Astrocyte (in vitro differentiated cells and primary cell): ENCODE measurements around the gene WWTR1. TPM values are rescaled to one million over a fixed set of nuclear protein-coding genes. Genes with fewer than 3 reads are reported as not detected.

Experiments
- DNase-seq: peaks from one replicate; pipeline ENCODE4 v3.0.0-alpha.2; 2010; ENCODE audit warnings: low read depth
- FAIRE-seq: peaks from 2 replicates; lab custom pipeline; 2011; peaks lifted over from hg19 to GRCh38; lab: Jason Lieb, UNC
- H2AFZ ChIP-seq: 2 replicates; pipeline ENCODE4 v1.6.0; 2012; ENCODE audit warnings: low read depth, low read length, inconsistent platforms
- H3K27ac ChIP-seq: 2 replicates; pipeline ENCODE4 v1.5.1; 2011; ENCODE audit warnings: low read depth, low read length, inconsistent platforms
- H3K27me3 ChIP-seq: 2 replicates; pipeline ENCODE4 v1.6.0; 2011; ENCODE audit warnings: low read length, inconsistent platforms; ENCODE audit not compliant: insufficient read depth
- H3K36me3 ChIP-seq: 2 replicates; pipeline ENCODE4 v1.5.1; 2011; ENCODE audit warnings: low read length, inconsistent platforms; ENCODE audit not compliant: insufficient read depth
- H3K4me1 ChIP-seq: 2 replicates; pipeline ENCODE4 v1.5.1; 2011; ENCODE audit warnings: low read length, inconsistent platforms; ENCODE audit not compliant: insufficient read depth
- H3K4me2 ChIP-seq: 2 replicates; pipeline ENCODE4 v1.6.0; 2012; ENCODE audit warnings: low read length, inconsistent platforms
- H3K4me3 ChIP-seq: 2 replicates; pipeline ENCODE4 v1.5.1; 2011; ENCODE audit warnings: low read depth, mild to moderate bottlenecking, low read length, inconsistent platforms; ENCODE audit not compliant: insufficient read depth
- H3K79me2 ChIP-seq: 2 replicates; pipeline ENCODE4 v1.6.0; 2012; ENCODE audit warnings: mild to moderate bottlenecking, low read length, inconsistent platforms; ENCODE audit not compliant: insufficient read depth
- H3K9ac ChIP-seq: 2 replicates; pipeline ENCODE4 v1.6.0; 2012; ENCODE audit warnings: mild to moderate bottlenecking, low read length, inconsistent platforms
- H3K9me3 ChIP-seq: 2 replicates; pipeline ENCODE4 v1.5.1; 2012; ENCODE audit warnings: low read depth, mild to moderate bottlenecking, low read length, inconsistent platforms; ENCODE audit not compliant: insufficient read depth
- H4K20me1 ChIP-seq: 2 replicates; pipeline ENCODE4 v1.6.0; 2012; ENCODE audit warnings: low read length, inconsistent platforms; ENCODE audit not compliant: insufficient read depth
- H3K27ac Mint-ChIP-seq: one replicate; pipeline ENCODE4 v1.8.0; 2021; ENCODE audit warnings: mild to moderate bottlenecking, mixed read lengths; ENCODE audit not compliant: unreplicated experiment
- H3K27me3 Mint-ChIP-seq: one replicate; pipeline ENCODE4 v1.8.0; 2021; ENCODE audit warnings: low read depth, mixed read lengths; ENCODE audit not compliant: unreplicated experiment
- H3K36me3 Mint-ChIP-seq: one replicate; pipeline ENCODE4 v1.8.0; 2021; ENCODE audit warnings: low read depth, mixed read lengths; ENCODE audit not compliant: unreplicated experiment
- H3K4me1 Mint-ChIP-seq: one replicate; pipeline ENCODE4 v1.8.0; 2021; ENCODE audit warnings: low read depth, mixed read lengths; ENCODE audit not compliant: unreplicated experiment
- H3K4me3 Mint-ChIP-seq: one replicate; pipeline ENCODE4 v1.8.0; 2021; ENCODE audit warnings: mild to moderate bottlenecking, moderate library complexity, mixed read lengths; ENCODE audit not compliant: unreplicated experiment
- H3K9me3 Mint-ChIP-seq: one replicate; pipeline ENCODE4 v1.8.0; 2021; ENCODE audit warnings: mild to moderate bottlenecking, mixed read lengths; ENCODE audit not compliant: unreplicated experiment
- EZH2 ChIP-seq: IDR thresholded peaks from 2 replicates; pipeline ENCODE4 v1.6.1; 2012; ENCODE audit warnings: mild to moderate bottlenecking, low read length, inconsistent platforms; ENCODE audit not compliant: insufficient read depth
- total RNA-seq: library from RNA; stranded (reverse); gene quantifications from 2 replicates; pipeline ENCODE4 v1.2.1, GENCODE V29; 2021
- TF ChIP-seq, protein P1 (sequence below): IDR thresholded peaks from 2 replicates; pipeline ENCODE4 v1.5.1; 2011; ENCODE audit warnings: low read depth, mild to moderate bottlenecking, inconsistent platforms, low read length, moderate library complexity; ENCODE audit not compliant: insufficient read depth

The WWTR1 gene
- total RNA-seq, 1 donor from 2014 or later = 94.3 TPM

DNA sequence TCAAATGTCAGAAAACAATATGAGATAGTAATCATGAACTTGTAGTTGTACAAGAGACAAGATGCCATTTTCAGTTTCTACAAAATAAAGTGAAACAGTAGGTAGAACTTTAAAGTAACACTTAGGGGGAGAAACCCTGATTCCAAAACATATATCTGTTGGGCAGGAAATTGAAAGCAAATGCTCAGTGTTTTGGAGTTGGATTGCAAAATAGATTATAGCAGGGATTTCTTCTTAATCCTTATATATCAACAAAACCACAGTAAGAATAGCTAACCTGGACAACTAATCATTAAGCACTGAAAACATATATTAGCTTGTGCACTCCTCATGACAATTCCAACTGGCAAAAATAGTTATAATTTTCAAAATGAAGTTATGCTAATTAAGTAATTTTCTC lies 47.6 kb upstream of the WWTR1 start:
- Mint-ChIP-seq H3K27me3 (no peaks in the 10 kb centered on the region), H3K36me3 (peaks cover 2% of the 10 kb centered on the region), H3K4me1 (peaks cover 10% of the 10 kb centered on the region), H3K9me3 (no peaks in the 10 kb centered on the region), H3K4me3 (no peak overlapping the region), H3K27ac (no peak overlapping the region)
- Histone ChIP-seq H3K36me3 (no peaks in the 10 kb centered on the region), H3K9ac (no peak overlapping the region), H3K4me2 (no peak overlapping the region), H4K20me1 (no peaks in the 10 kb centered on the region), H3K9me3 (no peaks in the 10 kb centered on the region), H3K27me3 (no peaks in the 10 kb centered on the region), H3K79me2 (no peaks in the 10 kb centered on the region), H3K4me1 (peaks cover 10% of the 10 kb centered on the region), H3K4me3 (no peak overlapping the region), H2AFZ (no peak overlapping the region), H3K27ac (no peak overlapping the region)
- DNase-seq = no peak
- no peak for TF ChIP-seq EZH2
- TF ChIP-seq, protein P1, sequence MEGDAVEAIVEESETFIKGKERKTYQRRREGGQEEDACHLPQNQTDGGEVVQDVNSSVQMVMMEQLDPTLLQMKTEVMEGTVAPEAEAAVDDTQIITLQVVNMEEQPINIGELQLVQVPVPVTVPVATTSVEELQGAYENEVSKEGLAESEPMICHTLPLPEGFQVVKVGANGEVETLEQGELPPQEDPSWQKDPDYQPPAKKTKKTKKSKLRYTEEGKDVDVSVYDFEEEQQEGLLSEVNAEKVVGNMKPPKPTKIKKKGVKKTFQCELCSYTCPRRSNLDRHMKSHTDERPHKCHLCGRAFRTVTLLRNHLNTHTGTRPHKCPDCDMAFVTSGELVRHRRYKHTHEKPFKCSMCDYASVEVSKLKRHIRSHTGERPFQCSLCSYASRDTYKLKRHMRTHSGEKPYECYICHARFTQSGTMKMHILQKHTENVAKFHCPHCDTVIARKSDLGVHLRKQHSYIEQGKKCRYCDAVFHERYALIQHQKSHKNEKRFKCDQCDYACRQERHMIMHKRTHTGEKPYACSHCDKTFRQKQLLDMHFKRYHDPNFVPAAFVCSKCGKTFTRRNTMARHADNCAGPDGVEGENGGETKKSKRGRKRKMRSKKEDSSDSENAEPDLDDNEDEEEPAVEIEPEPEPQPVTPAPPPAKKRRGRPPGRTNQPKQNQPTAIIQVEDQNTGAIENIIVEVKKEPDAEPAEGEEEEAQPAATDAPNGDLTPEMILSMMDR = no peak
- FAIRE-seq = no peak

- TF ChIP-seq EZH2 = no peak
- TF ChIP-seq, protein P1 = no peak
- H3K9ac ChIP-seq = no peak overlapping the region
- H3K4me2 ChIP-seq = no peak overlapping the region
- Mint-ChIP-seq H3K9me3 (peaks cover 4% of the 10 kb centered on the region), H3K36me3 (peaks cover 2% of the 10 kb centered on the region), H3K4me1 (peaks cover 10% of the 10 kb centered on the region), H3K27ac (peak overlapping the region; percentile 79), H3K4me3 (no peak overlapping the region), H3K27me3 (no peaks in the 10 kb centered on the region)
- H3K27me3 ChIP-seq = no peaks in the 10 kb centered on the region
- peaks cover 10% of the 10 kb centered on the region for H3K4me1 ChIP-seq
- no peaks in the 10 kb centered on the region for H3K36me3 ChIP-seq
- no peaks in the 10 kb centered on the region for H3K79me2 ChIP-seq
- H3K4me3 ChIP-seq = no peak overlapping the region
- H2AFZ ChIP-seq = no peak overlapping the region
- H4K20me1 ChIP-seq = no peaks in the 10 kb centered on the region
- H3K9me3 ChIP-seq = peaks cover 5% of the 10 kb centered on the region
- DNase-seq = peak; percentile 8
- no peak for FAIRE-seq
- peak overlapping the region; percentile 82 for H3K27ac ChIP-seq
These were observed 45.6 kb upstream of the WWTR1 start for GRCh38 chr3:149703466-149703865.

- Histone ChIP-seq H4K20me1 (no peaks in the 10 kb centered on the region), H3K4me2 (peak overlapping the region; percentile 65), H2AFZ (peak overlapping the region; percentile 29), H3K36me3 (no peaks in the 10 kb centered on the region), H3K27ac (peak overlapping the region; percentile 82), H3K9me3 (peaks cover 9% of the 10 kb centered on the region), H3K4me3 (no peak overlapping the region), H3K4me1 (peaks cover 10% of the 10 kb centered on the region), H3K9ac (peak overlapping the region; percentile 59), H3K79me2 (no peaks in the 10 kb centered on the region), H3K27me3 (no peaks in the 10 kb centered on the region)
- FAIRE-seq = peak; percentile 39
- H3K4me3 Mint-ChIP-seq = no peak overlapping the region
- H3K27me3 Mint-ChIP-seq = no peaks in the 10 kb centered on the region
- peaks cover 4% of the 10 kb centered on the region for H3K36me3 Mint-ChIP-seq
- peak overlapping the region; percentile 79 for H3K27ac Mint-ChIP-seq
- peak; percentile 90 for DNase-seq
- TF ChIP-seq EZH2 = no peak
- TF ChIP-seq, protein P1 = no peak
- peaks cover 10% of the 10 kb centered on the region for H3K9me3 Mint-ChIP-seq
- H3K4me1 Mint-ChIP-seq = peaks cover 10% of the 10 kb centered on the region
These were observed 45.0 kb upstream of the WWTR1 start for GRCh38 chr3:149702691-149703441.
